Prostate gland (tissue), 2 donors: ENCODE data around the gene JDP2.

Experiments used
- POLR2AphosphoS5 ChIP-seq: sonication (generic); formaldehyde crosslinking; IDR thresholded peaks from one replicate; pipeline ENCODE4 v1.6.1; 2017; ENCODE audit warnings: antibody characterized with exemption
- TF ChIP-seq, protein P1 (sequence below), 4 experiments: fragments of 200-600 bp in 2 of 4; fragments of 450-650 bp in 2 of 4; sonication (generic) in 2 of 4; IDR thresholded peaks; 1 replicate in 3 of 4; 2 replicates in 1 of 4; pipeline ENCODE4 v1.5.1; 2016 to 2019; ENCODE audit warnings: antibody characterized with exemption in 4 of 4, mild to moderate bottlenecking in 2 of 4, moderate library complexity in 2 of 4

DNA sequence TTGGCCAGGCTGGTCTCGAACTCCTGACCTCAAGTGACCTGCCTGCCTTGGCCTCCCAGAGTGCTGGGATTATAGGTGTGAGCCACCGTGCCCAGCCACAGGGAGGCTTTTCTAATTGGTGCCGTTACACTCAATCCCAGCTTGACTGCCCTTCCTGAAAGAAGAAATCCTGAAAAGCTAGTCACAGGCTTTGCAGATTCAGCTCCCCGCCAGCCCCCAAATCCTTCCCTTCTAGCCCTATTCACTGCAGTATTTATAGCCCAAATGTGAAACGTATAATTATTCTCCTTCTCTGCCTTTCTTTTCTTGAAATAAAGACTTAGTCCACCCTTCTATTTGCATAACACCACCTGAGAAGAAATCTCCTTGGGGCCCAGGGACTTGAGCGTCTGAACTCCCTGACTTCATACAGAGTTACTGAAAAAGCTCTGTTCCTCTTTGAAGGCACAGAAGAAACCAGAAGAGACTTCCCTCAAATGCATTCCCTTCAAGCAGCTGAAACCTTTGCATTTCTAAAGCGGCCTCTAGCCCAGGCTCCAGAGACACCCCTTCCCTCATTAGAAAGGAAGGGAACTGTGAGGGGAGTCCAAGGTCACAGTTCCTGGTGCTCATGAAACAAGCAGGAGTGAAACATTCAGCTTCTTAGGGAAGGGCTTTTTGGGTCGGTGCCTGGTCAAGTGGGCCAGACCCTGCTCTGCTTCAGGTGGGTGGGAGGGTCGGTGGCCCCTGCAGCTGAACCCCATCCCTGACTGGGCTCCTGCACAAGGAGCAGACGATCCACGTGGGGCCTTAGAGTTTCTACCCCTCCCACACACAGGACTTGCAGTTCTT lies 52.2 kb downstream of the JDP2 start:
- TF ChIP-seq, protein P1, sequence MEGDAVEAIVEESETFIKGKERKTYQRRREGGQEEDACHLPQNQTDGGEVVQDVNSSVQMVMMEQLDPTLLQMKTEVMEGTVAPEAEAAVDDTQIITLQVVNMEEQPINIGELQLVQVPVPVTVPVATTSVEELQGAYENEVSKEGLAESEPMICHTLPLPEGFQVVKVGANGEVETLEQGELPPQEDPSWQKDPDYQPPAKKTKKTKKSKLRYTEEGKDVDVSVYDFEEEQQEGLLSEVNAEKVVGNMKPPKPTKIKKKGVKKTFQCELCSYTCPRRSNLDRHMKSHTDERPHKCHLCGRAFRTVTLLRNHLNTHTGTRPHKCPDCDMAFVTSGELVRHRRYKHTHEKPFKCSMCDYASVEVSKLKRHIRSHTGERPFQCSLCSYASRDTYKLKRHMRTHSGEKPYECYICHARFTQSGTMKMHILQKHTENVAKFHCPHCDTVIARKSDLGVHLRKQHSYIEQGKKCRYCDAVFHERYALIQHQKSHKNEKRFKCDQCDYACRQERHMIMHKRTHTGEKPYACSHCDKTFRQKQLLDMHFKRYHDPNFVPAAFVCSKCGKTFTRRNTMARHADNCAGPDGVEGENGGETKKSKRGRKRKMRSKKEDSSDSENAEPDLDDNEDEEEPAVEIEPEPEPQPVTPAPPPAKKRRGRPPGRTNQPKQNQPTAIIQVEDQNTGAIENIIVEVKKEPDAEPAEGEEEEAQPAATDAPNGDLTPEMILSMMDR (IDR thresholded peaks at IDR 0.05) = no peak
- TF ChIP-seq POLR2AphosphoS5 = no peak
